ENCODE measurements around the gene KLK2. TPM values are rescaled to one million over a fixed set of nuclear protein-coding genes. Genes with fewer than 3 reads are reported as not detected.

Gene KLK2
- total and polyA plus RNA-seq, 2 donors (not counting 1 experiment from before 2014, with no cell fraction given), result not detected

DNA sequence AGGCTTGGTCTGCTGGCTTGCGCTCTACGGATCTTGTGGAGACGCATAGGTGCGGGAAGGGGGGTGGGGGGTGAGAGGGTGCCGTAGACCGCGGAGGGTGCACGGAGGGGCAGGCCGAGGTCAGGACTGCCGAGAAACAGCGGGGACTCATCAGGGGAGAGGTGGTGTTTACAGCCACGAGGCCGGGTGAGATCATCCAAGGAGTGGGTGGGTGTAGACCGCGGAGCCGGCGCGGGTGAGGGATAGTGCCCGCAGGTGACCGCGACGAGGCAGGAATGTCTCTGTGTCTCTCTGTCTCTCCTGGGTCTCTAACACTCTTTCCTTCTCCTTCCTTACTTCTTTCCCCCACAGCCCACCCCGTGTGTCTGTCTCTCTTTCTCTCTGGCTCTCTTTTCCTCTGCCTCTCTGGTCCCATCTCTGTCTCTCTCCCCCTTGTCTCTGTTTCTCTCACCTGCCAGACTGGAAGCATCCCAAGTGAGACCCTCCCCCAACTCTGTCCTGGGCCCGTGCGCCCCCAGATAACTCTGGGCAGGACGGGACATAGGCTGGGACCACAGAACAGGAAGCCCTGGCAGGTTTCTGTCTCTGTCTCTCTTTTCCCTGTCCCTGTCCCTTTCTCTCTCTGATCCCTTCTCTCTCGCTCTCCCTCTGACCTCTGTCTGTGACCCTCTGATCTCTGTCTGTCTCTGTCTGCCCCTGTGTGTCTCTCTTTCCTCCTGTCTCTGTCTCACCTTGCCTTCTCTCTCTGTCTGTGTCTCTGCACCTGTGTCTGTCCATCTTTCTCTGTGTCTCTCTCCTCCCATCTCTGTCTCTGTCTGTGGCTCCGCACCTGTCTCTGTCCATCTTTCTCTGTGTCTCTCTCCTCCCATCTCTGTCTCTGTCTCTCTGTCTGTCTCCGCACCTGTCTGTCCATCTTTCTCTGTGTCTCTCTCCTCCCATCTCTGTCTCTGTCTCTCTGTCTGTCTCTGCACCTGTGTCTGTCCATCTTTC lies 39.8 kb downstream of the KLK2 start:
- no peaks in the 10 kb centered on the region for H3K4me1 ChIP-seq (ENCODE audit: control insufficient read depth, extremely low read depth, insufficient read depth, low read length)
- no peaks in the 10 kb centered on the region for H3K36me3 ChIP-seq (ENCODE audit: control insufficient read depth, insufficient read depth, low read length)
- H3K27ac ChIP-seq (ENCODE audit: insufficient read depth, low read length), result no peak overlapping the region
- no peaks in the 10 kb centered on the region for H4K20me1 ChIP-seq (ENCODE audit: control insufficient read depth, extremely low read depth, insufficient read depth, low read length)
- H3K9ac ChIP-seq (ENCODE audit: insufficient read depth, low read length), result no peak overlapping the region
- no peak for TF ChIP-seq EZH2 (IDR thresholded peaks at IDR 0.05; ENCODE audit: low read length, missing control alignments)
- TF ChIP-seq, protein P1, sequence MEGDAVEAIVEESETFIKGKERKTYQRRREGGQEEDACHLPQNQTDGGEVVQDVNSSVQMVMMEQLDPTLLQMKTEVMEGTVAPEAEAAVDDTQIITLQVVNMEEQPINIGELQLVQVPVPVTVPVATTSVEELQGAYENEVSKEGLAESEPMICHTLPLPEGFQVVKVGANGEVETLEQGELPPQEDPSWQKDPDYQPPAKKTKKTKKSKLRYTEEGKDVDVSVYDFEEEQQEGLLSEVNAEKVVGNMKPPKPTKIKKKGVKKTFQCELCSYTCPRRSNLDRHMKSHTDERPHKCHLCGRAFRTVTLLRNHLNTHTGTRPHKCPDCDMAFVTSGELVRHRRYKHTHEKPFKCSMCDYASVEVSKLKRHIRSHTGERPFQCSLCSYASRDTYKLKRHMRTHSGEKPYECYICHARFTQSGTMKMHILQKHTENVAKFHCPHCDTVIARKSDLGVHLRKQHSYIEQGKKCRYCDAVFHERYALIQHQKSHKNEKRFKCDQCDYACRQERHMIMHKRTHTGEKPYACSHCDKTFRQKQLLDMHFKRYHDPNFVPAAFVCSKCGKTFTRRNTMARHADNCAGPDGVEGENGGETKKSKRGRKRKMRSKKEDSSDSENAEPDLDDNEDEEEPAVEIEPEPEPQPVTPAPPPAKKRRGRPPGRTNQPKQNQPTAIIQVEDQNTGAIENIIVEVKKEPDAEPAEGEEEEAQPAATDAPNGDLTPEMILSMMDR (conservative IDR thresholded peaks at IDR 0.05 in 1 of 2, IDR thresholded peaks at IDR 0.05 in 1 of 2; ENCODE audit: low read depth in 1 of 2, low read length in 2 of 2), result no peak
- H3K9me3 ChIP-seq (ENCODE audit: control insufficient read depth, insufficient read depth, low read depth, low read length), result no peaks in the 10 kb centered on the region
- DNase-seq (ENCODE audit: low read depth in 2 of 2), result no peak
- peaks cover 9% of the 10 kb centered on the region for H3K27me3 ChIP-seq (ENCODE audit: control insufficient read depth, insufficient read depth, low read length)
- no peak overlapping the region for H3K4me3 ChIP-seq (replicated peaks in 1 of 4; ENCODE audit: control extremely low read depth in 1 of 4, insufficient read depth in 1 of 4, low read depth in 3 of 4, low read length in 4 of 4)
- no peak overlapping the region for H3K4me2 ChIP-seq (ENCODE audit: extremely low read depth, insufficient read depth, low read length)
- H2AFZ ChIP-seq (ENCODE audit: low read length), result no peak overlapping the region
- no peaks in the 10 kb centered on the region for H3K79me2 ChIP-seq (ENCODE audit: control insufficient read depth, insufficient read depth, low read length)

DNA sequence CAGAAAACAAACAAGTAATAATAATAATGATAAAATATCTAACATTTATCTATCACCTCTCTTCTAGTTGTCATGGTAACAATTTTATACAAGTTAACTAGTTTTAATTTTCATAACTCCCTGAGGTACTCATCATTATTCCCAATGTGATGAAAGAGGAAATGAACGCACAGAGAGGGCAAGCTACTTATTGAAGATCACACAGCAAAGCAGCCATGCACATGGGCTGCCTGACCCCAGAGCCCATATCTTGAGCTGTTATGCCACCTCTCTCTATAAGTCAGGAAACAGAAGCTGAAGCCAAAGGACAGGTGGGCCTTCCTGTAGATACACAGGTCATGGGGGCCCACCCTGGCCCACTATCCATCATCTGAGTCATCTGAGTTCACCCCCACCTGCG lies 42.8 kb downstream of the KLK2 start:
- Histone ChIP-seq H3K9me3 (ENCODE audit: control insufficient read depth, insufficient read depth, low read depth, low read length) (no peaks in the 10 kb centered on the region), H3K4me1 (ENCODE audit: control insufficient read depth, extremely low read depth, insufficient read depth, low read length) (no peaks in the 10 kb centered on the region), H3K27ac (ENCODE audit: insufficient read depth, low read length) (no peak overlapping the region), H3K9ac (ENCODE audit: insufficient read depth, low read length) (no peak overlapping the region), H3K79me2 (ENCODE audit: control insufficient read depth, insufficient read depth, low read length) (no peaks in the 10 kb centered on the region), H4K20me1 (ENCODE audit: control insufficient read depth, extremely low read depth, insufficient read depth, low read length) (no peaks in the 10 kb centered on the region), H3K4me2 (ENCODE audit: extremely low read depth, insufficient read depth, low read length) (no peak overlapping the region), H3K27me3 (ENCODE audit: control insufficient read depth, insufficient read depth, low read length) (peaks cover 3% of the 10 kb centered on the region), H3K36me3 (ENCODE audit: control insufficient read depth, insufficient read depth, low read length) (no peaks in the 10 kb centered on the region), H3K4me3 (replicated peaks in 1 of 4; ENCODE audit: control extremely low read depth in 1 of 4, insufficient read depth in 1 of 4, low read depth in 3 of 4, low read length in 4 of 4) (no peak overlapping the region), H2AFZ (ENCODE audit: low read length) (no peak overlapping the region)
- TF ChIP-seq, protein P1 (conservative IDR thresholded peaks at IDR 0.05 in 1 of 2, IDR thresholded peaks at IDR 0.05 in 1 of 2; ENCODE audit: low read depth in 1 of 2, low read length in 2 of 2), result no peak
- TF ChIP-seq EZH2 (IDR thresholded peaks at IDR 0.05; ENCODE audit: low read length, missing control alignments), result no peak
- no peak for DNase-seq (ENCODE audit: low read depth in 2 of 2)

DNA sequence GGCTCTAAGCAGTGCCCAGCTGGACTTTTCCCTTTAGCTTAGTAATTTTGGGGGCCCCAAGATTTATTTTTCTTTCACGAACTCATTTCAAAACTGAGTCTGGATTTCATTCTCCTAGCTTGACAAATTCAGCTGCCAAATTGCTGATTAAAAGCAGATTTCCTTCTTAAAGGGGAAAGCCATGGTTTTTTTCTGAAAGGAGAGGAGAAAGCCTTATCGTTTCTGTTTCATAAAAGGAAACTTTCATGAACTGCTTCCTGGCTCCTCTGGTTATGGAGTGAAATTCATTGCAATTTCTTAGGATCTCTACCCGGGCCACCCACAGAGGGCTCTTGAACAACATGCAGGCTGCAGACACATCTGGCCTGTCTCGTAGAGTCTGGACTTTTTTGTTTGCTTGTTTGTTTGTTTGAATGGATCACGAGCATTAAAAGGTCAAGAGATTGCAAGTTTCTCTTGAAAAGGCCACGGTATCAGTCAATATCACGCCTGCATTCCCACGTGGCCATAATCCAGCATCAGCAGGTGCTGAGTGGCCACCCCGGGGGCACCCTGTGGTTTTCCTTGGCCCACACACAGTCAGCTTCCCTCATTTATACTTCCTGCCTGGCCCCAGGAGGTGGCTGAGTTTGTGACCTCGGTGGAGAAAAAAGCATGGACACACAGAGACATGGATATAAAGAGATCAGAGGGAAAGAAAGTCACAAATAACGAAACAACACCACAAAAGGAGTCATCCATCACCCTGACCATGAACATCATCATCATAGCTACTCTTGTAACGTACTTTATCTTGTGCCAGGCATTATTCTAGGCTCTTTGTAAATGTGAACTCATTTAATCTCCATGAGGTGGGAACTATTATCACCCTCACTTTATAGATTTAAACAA lies 48.4 kb downstream of the KLK2 start:
- no peak overlapping the region for H3K4me2 ChIP-seq (ENCODE audit: extremely low read depth, insufficient read depth, low read length)
- TF ChIP-seq, protein P1 (conservative IDR thresholded peaks at IDR 0.05 in 1 of 2, IDR thresholded peaks at IDR 0.05 in 1 of 2; ENCODE audit: low read depth in 1 of 2, low read length in 2 of 2), result no peak
- TF ChIP-seq EZH2 (IDR thresholded peaks at IDR 0.05; ENCODE audit: low read length, missing control alignments), result no peak
- H3K36me3 ChIP-seq (ENCODE audit: control insufficient read depth, insufficient read depth, low read length), result no peaks in the 10 kb centered on the region
- no peaks in the 10 kb centered on the region for H4K20me1 ChIP-seq (ENCODE audit: control insufficient read depth, extremely low read depth, insufficient read depth, low read length)
- no peak overlapping the region for H3K4me3 ChIP-seq (replicated peaks in 1 of 4; ENCODE audit: control extremely low read depth in 1 of 4, insufficient read depth in 1 of 4, low read depth in 3 of 4, low read length in 4 of 4)
- H3K79me2 ChIP-seq (ENCODE audit: control insufficient read depth, insufficient read depth, low read length), result no peaks in the 10 kb centered on the region
- no peaks in the 10 kb centered on the region for H3K9me3 ChIP-seq (ENCODE audit: control insufficient read depth, insufficient read depth, low read depth, low read length)
- no peak overlapping the region for H3K27ac ChIP-seq (ENCODE audit: insufficient read depth, low read length)
- H3K9ac ChIP-seq (ENCODE audit: insufficient read depth, low read length), result no peak overlapping the region
- no peaks in the 10 kb centered on the region for H3K4me1 ChIP-seq (ENCODE audit: control insufficient read depth, extremely low read depth, insufficient read depth, low read length)
- no peak for DNase-seq (ENCODE audit: low read depth in 2 of 2)
- no peaks in the 10 kb centered on the region for H3K27me3 ChIP-seq (ENCODE audit: control insufficient read depth, insufficient read depth, low read length)
- no peak overlapping the region for H2AFZ ChIP-seq (ENCODE audit: low read length)
